Measurements from ENCODE around the gene FHIT. TPM values are rescaled to one million over a fixed set of nuclear protein-coding genes. Genes with fewer than 3 reads are reported as not detected.

Gene FHIT
- total and polyA plus RNA-seq, 2 of the 4 experiments (the other 2 are of a cell fraction), result 0.07 TPM; not detected in 1

GRCh38 chr3:59957150-59957549, 1294.1 kb downstream of the FHIT start:
- no peak overlapping the region for H2AK5ac ChIP-seq (ENCODE audit: low read depth, low read length)
- H3K9me1 ChIP-seq (ENCODE audit: insufficient read depth, low read length), result no peaks in the 10 kb centered on the region
- H3K18ac ChIP-seq (ENCODE audit: low read depth, low read length), result no peak overlapping the region
- DNase-seq (no peak), ATAC-seq (ENCODE audit: low read depth) (no peak)
- dilution Hi-C loops (cut with HindIII; ENCODE audit: low sequenced_read_pairs, unreplicated experiment) (no loop called here), in situ Hi-C loops (cut with MboI; ENCODE audit: low sequenced_read_pairs) (no loop called here), intact Hi-C loops (cut with micrococcal nuclease) (no loop called here)
- H3K27me3 ChIP-seq (ENCODE audit: control insufficient read depth, insufficient read depth, low read length), result no peaks in the 10 kb centered on the region; the same call in 1 of the 2 replicates
- H3K4me2 ChIP-seq (ENCODE audit: low read depth, low read length), result no peak overlapping the region
- H2BK5ac ChIP-seq (ENCODE audit: low read depth, low read length, poor library complexity, severe bottlenecking), result no peak overlapping the region
- POLR2A ChIA-PET (ENCODE audit: unreplicated experiment), result no interaction called here
- no peak overlapping the region for H2AK9ac ChIP-seq (replicated peaks; ENCODE audit: low read depth, low read length, poor library complexity)
- H3K4me3 ChIP-seq (ENCODE audit: insufficient read depth, low read depth, low read length), result no peak overlapping the region
- no peaks in the 10 kb centered on the region for H3K36me3 ChIP-seq (ENCODE audit: control insufficient read depth, insufficient read depth, low read length)
- no peak for TF ChIP-seq BHLHE40 (IDR thresholded peaks at IDR 0.05; ENCODE audit: low read depth, low read length)
- no peak for TF ChIP-seq CEBPB (IDR thresholded peaks at IDR 0.05; ENCODE audit: low read depth, low read length)
- TF ChIP-seq MXI1 (IDR thresholded peaks at IDR 0.05; ENCODE audit: borderline replicate concordance, low read depth, low read length), result no peak
- TF ChIP-seq RFX5 (IDR thresholded peaks at IDR 0.05; ENCODE audit: low read depth, low read length), result no peak
- TF ChIP-seq CHD1 (IDR thresholded peaks at IDR 0.05; ENCODE audit: low read depth, low read length), result no peak
- no peak for TF ChIP-seq RCOR1 (IDR thresholded peaks at IDR 0.05; ENCODE audit: insufficient replicate concordance, low read length)
- TF ChIP-seq MAZ (IDR thresholded peaks at IDR 0.05; ENCODE audit: borderline replicate concordance, low read depth, low read length), result no peak
- TF ChIP-seq RAD21 (IDR thresholded peaks at IDR 0.05; ENCODE audit: low read length), result no peak
- no peak for TF ChIP-seq MAFK (IDR thresholded peaks at IDR 0.05; ENCODE audit: low read depth, low read length)
- TF ChIP-seq NFE2L2 (IDR thresholded peaks at IDR 0.05; ENCODE audit: low read depth, low read length), result no peak
- no peak for TF ChIP-seq CTCF (conservative IDR thresholded peaks at IDR 0.05; ENCODE audit: low read depth, low read length)
- TF ChIP-seq FOS (IDR thresholded peaks at IDR 0.05; ENCODE audit: low read depth, low read length), result no peak
- TF ChIP-seq, protein P1, sequence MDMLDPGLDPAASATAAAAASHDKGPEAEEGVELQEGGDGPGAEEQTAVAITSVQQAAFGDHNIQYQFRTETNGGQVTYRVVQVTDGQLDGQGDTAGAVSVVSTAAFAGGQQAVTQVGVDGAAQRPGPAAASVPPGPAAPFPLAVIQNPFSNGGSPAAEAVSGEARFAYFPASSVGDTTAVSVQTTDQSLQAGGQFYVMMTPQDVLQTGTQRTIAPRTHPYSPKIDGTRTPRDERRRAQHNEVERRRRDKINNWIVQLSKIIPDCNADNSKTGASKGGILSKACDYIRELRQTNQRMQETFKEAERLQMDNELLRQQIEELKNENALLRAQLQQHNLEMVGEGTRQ (IDR thresholded peaks at IDR 0.05; ENCODE audit: low read depth, low read length), result no peak
- no peak for TF ChIP-seq POLR2A (IDR thresholded peaks at IDR 0.05; ENCODE audit: low read depth, low read length)
- TF ChIP-seq, protein P2, sequence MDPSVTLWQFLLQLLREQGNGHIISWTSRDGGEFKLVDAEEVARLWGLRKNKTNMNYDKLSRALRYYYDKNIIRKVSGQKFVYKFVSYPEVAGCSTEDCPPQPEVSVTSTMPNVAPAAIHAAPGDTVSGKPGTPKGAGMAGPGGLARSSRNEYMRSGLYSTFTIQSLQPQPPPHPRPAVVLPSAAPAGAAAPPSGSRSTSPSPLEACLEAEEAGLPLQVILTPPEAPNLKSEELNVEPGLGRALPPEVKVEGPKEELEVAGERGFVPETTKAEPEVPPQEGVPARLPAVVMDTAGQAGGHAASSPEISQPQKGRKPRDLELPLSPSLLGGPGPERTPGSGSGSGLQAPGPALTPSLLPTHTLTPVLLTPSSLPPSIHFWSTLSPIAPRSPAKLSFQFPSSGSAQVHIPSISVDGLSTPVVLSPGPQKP (IDR thresholded peaks at IDR 0.05; ENCODE audit: borderline replicate concordance, low read depth, low read length), result no peak
- no peak for TF ChIP-seq SMC3 (IDR thresholded peaks at IDR 0.05; ENCODE audit: low read depth, low read length)
- no peak overlapping the region for H3K23ac ChIP-seq (ENCODE audit: low read depth, low read length)
- H2BK20ac ChIP-seq (ENCODE audit: low read depth, low read length), result no peak overlapping the region
- no peak overlapping the region for H4K91ac ChIP-seq (ENCODE audit: insufficient read depth, low read depth, low read length)
- CTCF ChIA-PET, result no interaction called here
- no TSS peak for BruUV-seq (replicated peaks)
- H3K14ac ChIP-seq (replicated peaks; ENCODE audit: low read depth, low read length), result no peak overlapping the region
- H3K56ac ChIP-seq (ENCODE audit: extremely low read depth, insufficient read depth, low read length), result no peak overlapping the region
- no CpG with 5 or more reads among the region's 2 CpGs for WGBS, 2 experiments (ENCODE audit: extremely low coverage in 2 of 2, insufficient read length in 1 of 2)
- no peak overlapping the region for H4K8ac ChIP-seq (ENCODE audit: low read depth in 2 of 2, low read length in 2 of 2)
- no peaks in the 10 kb centered on the region for H4K20me1 ChIP-seq (ENCODE audit: insufficient read depth, low read length)
- H3K9ac ChIP-seq (ENCODE audit: low read depth, low read length), result no peak overlapping the region
- no peaks in the 10 kb centered on the region for H3K9me3 ChIP-seq (ENCODE audit: control insufficient read depth, insufficient read depth, low read length)
- H4K5ac ChIP-seq (ENCODE audit: low read depth, low read length), result no peak overlapping the region
- H2BK120ac ChIP-seq (ENCODE audit: low read depth, low read length), result no peak overlapping the region
- H2BK15ac ChIP-seq (ENCODE audit: low read depth, low read length), result no peak overlapping the region
- no peaks in the 10 kb centered on the region for H3K4me1 ChIP-seq (ENCODE audit: control insufficient read depth, insufficient read depth, low read length)
- no peaks in the 10 kb centered on the region for H3K79me1 ChIP-seq (ENCODE audit: low read depth in 1 of 2, low read length in 2 of 2)
- H2AFZ ChIP-seq (replicated peaks; ENCODE audit: low read length, poor library complexity), result no peak overlapping the region
- no peak overlapping the region for H3K27ac ChIP-seq (ENCODE audit: insufficient read depth, low read length)
- no peak overlapping the region for H3K4ac ChIP-seq (ENCODE audit: low read depth, low read length)
